NCI-H187 treated with DMSO at 0.1 percent for 48 hours (cell line): Measurements from ENCODE around the gene QPCT.
"Not testable (repeated sequence)": the region's sequence is repeated elsewhere in the genome, so short reads cannot be mapped to it uniquely, and the experiment has no call there.

Experiments used
- DNase-seq: peaks from one replicate; lab custom pipeline; 2025; lab: John Stamatoyannopoulos, UW

QPCT gene

GRCh38 chr2:37358466-37358865 is 14.0 kb downstream of the QPCT start:
- no peak for DNase-seq

- DNase-seq: no peak
Measured at GRCh38 chr2:37361216-37361815, 16.9 kb downstream of the QPCT start.

- DNase-seq: no peak
Measured at GRCh38 chr2:37361994-37362698, 17.7 kb downstream of the QPCT start.

- DNase-seq: no peak
Measured at GRCh38 chr2:37364351-37364750, 19.9 kb downstream of the QPCT start.

GRCh38 chr2:37365669-37366068 is 21.2 kb downstream of the QPCT start:
- no peak for DNase-seq

GRCh38 chr2:37366773-37367172 is 22.3 kb downstream of the QPCT start:
- no peak for DNase-seq

GRCh38 chr2:37367310-37367709 is 22.9 kb downstream of the QPCT start:
- DNase-seq: no peak

GRCh38 chr2:37367984-37368383 is 23.6 kb downstream of the QPCT start:
- DNase-seq: no peak

GRCh38 chr2:37370666-37371065 is 26.2 kb downstream of the QPCT start:
- DNase-seq: no peak

- DNase-seq: no peak
Measured at GRCh38 chr2:37372000-37372399, 27.6 kb downstream of the QPCT start.

GRCh38 chr2:37375741-37376288 is 31.4 kb downstream of the QPCT start:
- no peak for DNase-seq

GRCh38 chr2:37376421-37377186 is 32.2 kb downstream of the QPCT start:
- no peak for DNase-seq

- DNase-seq: no peak
Measured at GRCh38 chr2:37377187-37377532, 32.7 kb downstream of the QPCT start.

- no peak for DNase-seq
Measured at GRCh38 chr2:37378411-37378810, 34.0 kb downstream of the QPCT start.

GRCh38 chr2:37379881-37380296 is 35.5 kb downstream of the QPCT start:
- DNase-seq: no peak

GRCh38 chr2:37380787-37381186 is 36.4 kb downstream of the QPCT start:
- not testable (repeated sequence) for DNase-seq

GRCh38 chr2:37384261-37384660 is 39.8 kb downstream of the QPCT start:
- DNase-seq: not testable (repeated sequence)

- no peak for DNase-seq
Measured at GRCh38 chr2:37387148-37387835, 42.9 kb downstream of the QPCT start.

- DNase-seq: no peak
Measured at GRCh38 chr2:37388074-37388473, 43.6 kb downstream of the QPCT start.

GRCh38 chr2:37389395-37389794 is 45.0 kb downstream of the QPCT start:
- DNase-seq: no peak

GRCh38 chr2:37389989-37390765 is 45.7 kb downstream of the QPCT start:
- no peak for DNase-seq

GRCh38 chr2:37390777-37391176 is 46.3 kb downstream of the QPCT start:
- DNase-seq: no peak
